Psoas muscle (tissue), 8 donors: Measurements from ENCODE around the gene INO80B. TPM values are rescaled to one million over a fixed set of nuclear protein-coding genes. Genes with fewer than 3 reads are reported as not detected.

ENCODE experiments used
- ATAC-seq, 4 donors: fragments of 200-7000 bp; cut with Tn5 transposase; one replicate each; pipeline ENCODE4 v1.9.1; 2020; ENCODE audit warnings: moderate library complexity in 3 of 4, mild to moderate bottlenecking in 2 of 4
- DNase-seq, 2 donors: peaks; one replicate each; pipeline ENCODE4 v3.0.0-alpha.2; 2020
- H3K27ac ChIP-seq: fragments of 200-600 bp; one replicate; pipeline ENCODE4 v1.8.0; 2022
- H3K27me3 ChIP-seq, 3 donors: fragments of 200-600 bp in 1 of 3; one replicate each; pipeline versions ENCODE4 v1.6.1 to v1.8.0; 2013 to 2022; ENCODE audit warnings: low read length in 2 of 3, mild to moderate bottlenecking in 2 of 3, moderate library complexity in 1 of 3; ENCODE audit not compliant: insufficient read depth in 3 of 3
- H3K36me3 ChIP-seq, 2 donors: fragments of 200-600 bp in 1 of 2; one replicate each; pipeline versions ENCODE4 v1.6.1 to v1.8.0; 2013 to 2022; ENCODE audit warnings: low read depth in 1 of 2, mild to moderate bottlenecking in 1 of 2, moderate library complexity in 1 of 2; ENCODE audit not compliant: insufficient read depth in 1 of 2
- H3K4me1 ChIP-seq: fragments of 200-600 bp; one replicate; pipeline ENCODE4 v1.8.0; 2022
- H3K4me3 ChIP-seq: fragments of 200-600 bp; one replicate; pipeline ENCODE4 v1.8.0; 2022; ENCODE audit warnings: mild to moderate bottlenecking
- H3K9me3 ChIP-seq: fragments of 200-600 bp; one replicate; pipeline ENCODE4 v1.8.0; 2022
- WGBS, 3 donors: extraction: QIAGEN DNeasy Blood & Tissue Kit; methylation state at CpG; one replicate each; pipeline versions ENCODE4 v1.1.6 to v1.1.7; 2013; 5-methylcytosine and 5-hydroxymethylcytosine counted together
- intact Hi-C, 2 donors: fragments of 100-400 bp; cut with DNase I; formaldehyde crosslinking; loops; one replicate each; pipeline versions ENCODE4 v1.11.0 to v1.14.2; 2022
- polyA plus RNA-seq, 3 donors: library from polyadenylated mRNA; stranded (reverse); fragments of 200-250 nt; gene quantifications; one replicate each; pipeline ENCODE4 v1.2.3, GENCODE V29; 2013
- total RNA-seq, 4 donors: library from RNA; stranded (reverse); fragmentation: NEBNext Ultra II Directional in 2 of 4; extraction: Animal tissue kit (Norgen Biotek cat#: 25700) in 2 of 4; gene quantifications; one replicate each; pipeline versions ENCODE4 v1.2.1 to v1.2.4, GENCODE V29; 2021 to 2023
- TF ChIP-seq, protein P1 (sequence below): fragments of 200-600 bp; IDR thresholded peaks from one replicate; pipeline ENCODE4 v1.8.0; 2022; ENCODE audit warnings: antibody characterized with exemption
- donor health status: healthy with polysubstance abuse.
- donor health status: DM: no; HTN: no; CAD: no; lungs with moderate emphysema.
- donor health status: Bipolar disorder and iron deficiency.
- donor health status: healthy.
- donor health status: DM: yes; HTN: yes; CAD: no.
- donor health status: DM: no; HTN: no; CAD: no.
- donor health status: DM: no; HTN: no; CAD: no.
- donor health status: DM: yes; HTN: yes; CAD: no.

The INO80B gene
- total and polyA plus RNA-seq, 7 donors = 23.6 to 61.1 (median 31.8) TPM

GRCh38 chr2:74471332-74472065 is 16.6 kb downstream of the INO80B start:
- WGBS, 3 donors = 54 to 63% (median 61%) methylated on average over 16 of the region's 16 CpGs
- Histone ChIP-seq H3K4me3 (peak overlapping the region; percentile 99), H3K27ac (peak overlapping the region; percentile 94), H3K4me1 (peaks cover 18% of the 10 kb centered on the region), H3K9me3 (no peaks in the 10 kb centered on the region), H3K36me3 (peaks cover 2 to 31% of the 10 kb centered on the region in 2 donors), H3K27me3 (no peaks in the 10 kb centered on the region)
- no peak for DNase-seq
- no peak for ATAC-seq
- intact Hi-C loops = no loop called here
- TF ChIP-seq, protein P1, sequence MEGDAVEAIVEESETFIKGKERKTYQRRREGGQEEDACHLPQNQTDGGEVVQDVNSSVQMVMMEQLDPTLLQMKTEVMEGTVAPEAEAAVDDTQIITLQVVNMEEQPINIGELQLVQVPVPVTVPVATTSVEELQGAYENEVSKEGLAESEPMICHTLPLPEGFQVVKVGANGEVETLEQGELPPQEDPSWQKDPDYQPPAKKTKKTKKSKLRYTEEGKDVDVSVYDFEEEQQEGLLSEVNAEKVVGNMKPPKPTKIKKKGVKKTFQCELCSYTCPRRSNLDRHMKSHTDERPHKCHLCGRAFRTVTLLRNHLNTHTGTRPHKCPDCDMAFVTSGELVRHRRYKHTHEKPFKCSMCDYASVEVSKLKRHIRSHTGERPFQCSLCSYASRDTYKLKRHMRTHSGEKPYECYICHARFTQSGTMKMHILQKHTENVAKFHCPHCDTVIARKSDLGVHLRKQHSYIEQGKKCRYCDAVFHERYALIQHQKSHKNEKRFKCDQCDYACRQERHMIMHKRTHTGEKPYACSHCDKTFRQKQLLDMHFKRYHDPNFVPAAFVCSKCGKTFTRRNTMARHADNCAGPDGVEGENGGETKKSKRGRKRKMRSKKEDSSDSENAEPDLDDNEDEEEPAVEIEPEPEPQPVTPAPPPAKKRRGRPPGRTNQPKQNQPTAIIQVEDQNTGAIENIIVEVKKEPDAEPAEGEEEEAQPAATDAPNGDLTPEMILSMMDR = no peak

GRCh38 chr2:74472086-74472944 is 17.4 kb downstream of the INO80B start, which contains the start of gene MRPL53:
Gene MRPL53 (minus strand): TSS chr2:74472680. CDS start chr2:74472660, 20 bp downstream.
- Histone ChIP-seq H3K4me1 (peaks cover 18% of the 10 kb centered on the region), H3K27ac (peak within 1 kb of the TSS; percentile 94), H3K4me3 (peak within 1 kb of the TSS; percentile 99), H3K9me3 (no peaks in the 10 kb centered on the region), H3K27me3 (no peaks in the 10 kb centered on the region), H3K36me3 (peaks cover 2 to 31% of the 10 kb centered on the region in 2 donors)
- WGBS, 3 donors = 0 to 1% (median 1%) methylated on average over 66 of the region's 66 CpGs
- DNase-seq (peak; percentile 95 to 98), ATAC-seq (peak; percentile 93 to 97 (median 94))
- TF ChIP-seq, protein P1 = no peak
- intact Hi-C loops = no loop called here

DNA sequence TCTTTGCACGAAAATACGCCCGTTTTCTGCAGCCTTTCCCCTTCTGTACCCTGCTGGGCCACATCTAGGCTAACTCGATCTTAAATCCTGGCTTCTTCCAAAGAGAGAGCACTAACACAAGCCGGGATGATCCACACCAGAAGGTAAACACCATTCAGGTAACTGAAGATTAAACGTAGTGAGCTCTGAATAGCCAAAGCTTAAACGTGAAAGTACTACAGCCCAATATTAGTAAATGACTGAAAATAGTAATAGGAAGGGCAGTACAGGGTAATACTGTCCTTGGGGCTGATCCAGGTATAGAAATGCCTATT is 18.0 kb downstream of the INO80B start:
- Histone ChIP-seq H3K4me1 (peaks cover 18% of the 10 kb centered on the region), H3K36me3 (peaks cover 2 to 36% of the 10 kb centered on the region in 2 donors), H3K27ac (peak overlapping the region; percentile 94), H3K27me3 (no peaks in the 10 kb centered on the region), H3K4me3 (peak overlapping the region; percentile 99), H3K9me3 (no peaks in the 10 kb centered on the region)
- TF ChIP-seq, protein P1 = no peak
- ATAC-seq (peak; percentile 6 to 16 (median 14)), DNase-seq (no peak)
- intact Hi-C loops = no loop called here
- 5 to 11% (median 10%) methylated on average over 7 of the region's 7 CpGs for WGBS, 3 donors

- Histone ChIP-seq H3K27ac (no peak overlapping the region), H3K4me1 (peaks cover 18% of the 10 kb centered on the region), H3K36me3 (peaks cover 2 to 49% of the 10 kb centered on the region in 2 donors), H3K27me3 (no peaks in the 10 kb centered on the region), H3K9me3 (no peaks in the 10 kb centered on the region), H3K4me3 (no peak overlapping the region)
- TF ChIP-seq, protein P1 = no peak
- WGBS, 3 donors = 84 to 94% (median 91%) methylated on average over 6 of the region's 6 CpGs
- intact Hi-C loops = no loop called here
- ATAC-seq (no peak), DNase-seq (no peak)
Observed at GRCh38 chr2:74474481-74474880, 19.6 kb downstream of the INO80B start.
